HepG2 (cell line): Measurements from ENCODE around the gene MAP3K8. TPM values are rescaled to one million over a fixed set of nuclear protein-coding genes. Genes with fewer than 3 reads are reported as not detected.

Source experiments
- ATRX ChIP-seq: sonication (generic); formaldehyde crosslinking; IDR thresholded peaks from 2 replicates; pipeline ENCODE4 v1.4.0; 2020; ENCODE audit warnings: missing genetic modification reagents, borderline replicate concordance
- HNF1B ChIP-seq: sonication (generic); formaldehyde crosslinking; IDR thresholded peaks from 2 replicates; pipeline ENCODE4 v1.5.1; 2020; ENCODE audit warnings: mild to moderate bottlenecking, moderate library complexity, missing genetic modification reagents
- HNRNPUL1 ChIP-seq: fragments of 200-400 bp; formaldehyde crosslinking; IDR thresholded peaks from 2 replicates; pipeline ENCODE4 v1.6.1; 2017; ENCODE audit warnings: low read depth, mild to moderate bottlenecking, low read length, moderate library complexity
- KMT2A ChIP-seq: sonication (generic); formaldehyde crosslinking; IDR thresholded peaks from 2 replicates; pipeline ENCODE4 v1.4.0; 2020; ENCODE audit warnings: missing genetic modification reagents
- MXD4 ChIP-seq: IDR thresholded peaks from 2 replicates; pipeline ENCODE4 v1.6.1; 2016; ENCODE audit warnings: mild to moderate bottlenecking, missing biosample characterization, missing genetic modification reagents
- PITX1 ChIP-seq: sonication (generic); formaldehyde crosslinking; IDR thresholded peaks from 2 replicates; pipeline ENCODE4 v1.5.1; 2020; ENCODE audit warnings: mild to moderate bottlenecking, missing genetic modification reagents
- SOX6 ChIP-seq, 2 experiments: fragments of 450-650 bp in 1 of 2; sonication (generic) in 1 of 2; formaldehyde crosslinking in 1 of 2; IDR thresholded peaks; 2 replicates each; pipeline versions ENCODE4 v1.4.0 to v1.6.1; 2017 to 2020; ENCODE audit warnings: antibody characterized with exemption in 1 of 2, mild to moderate bottlenecking in 1 of 2, missing genetic modification reagents in 1 of 2
- THAP9 ChIP-seq: sonication (generic); formaldehyde crosslinking; IDR thresholded peaks from 2 replicates; pipeline ENCODE4; 2020; ENCODE audit warnings: missing genetic modification reagents, mild to moderate bottlenecking, borderline replicate concordance
- U2AF2 ChIP-seq: fragments of 200-400 bp; formaldehyde crosslinking; IDR thresholded peaks from 2 replicates; pipeline ENCODE4 v1.6.1; 2017; ENCODE audit warnings: low read depth, mild to moderate bottlenecking, low read length
- ZBTB1 ChIP-seq: sonication (generic); formaldehyde crosslinking; IDR thresholded peaks from 2 replicates; pipeline ENCODE4 v1.4.0; 2020; ENCODE audit warnings: missing genetic modification reagents, borderline replicate concordance
- ZBTB25 ChIP-seq: IDR thresholded peaks from 2 replicates; pipeline ENCODE4 v1.6.1; 2018; ENCODE audit warnings: missing genetic modification reagents
- ZKSCAN8 ChIP-seq: IDR thresholded peaks from 2 replicates; pipeline ENCODE4 v1.6.1; 2016; ENCODE audit warnings: borderline replicate concordance, missing genetic modification reagents, missing compliant biosample characterization
- ZNF136 ChIP-seq: sonication (generic); formaldehyde crosslinking; IDR thresholded peaks from 2 replicates; pipeline ENCODE4 v1.8.1; 2022; ENCODE audit warnings: low read depth, mild to moderate bottlenecking, moderate library complexity, missing genetic modification reagents
- ZNF34 ChIP-seq: sonication (generic); formaldehyde crosslinking; IDR thresholded peaks from 2 replicates; pipeline ENCODE4 v1.4.0; 2020; ENCODE audit warnings: mild to moderate bottlenecking, missing genetic modification reagents, borderline replicate concordance
- ZNF484 ChIP-seq: sonication (generic); formaldehyde crosslinking; IDR thresholded peaks from 2 replicates; pipeline ENCODE4 v1.5.1; 2020; ENCODE audit warnings: mild to moderate bottlenecking, low read depth, missing genetic modification reagents, borderline replicate concordance
- ZNF713 ChIP-seq: sonication (generic); formaldehyde crosslinking; IDR thresholded peaks from 2 replicates; pipeline ENCODE4 v1.4.0; 2020; ENCODE audit warnings: mild to moderate bottlenecking, missing genetic modification reagents
- polyA plus RNA-seq, 8 experiments: library from polyadenylated mRNA; depleted of rRNA in 3 of 8; stranded (reverse) in 7 of 8; unstranded in 1 of 8; fragments of >200 nt; fragmentation: Illumina TruSeq in 4 of 8; extraction: Trizol in 4 of 8; gene quantifications; 2 replicates each; pipeline versions ENCODE4 v1.2.1 to v1.2.3, GENCODE V29; 2011 to 2016; ENCODE audit warnings: low read depth in 4 of 8, missing spikeins in 1 of 8, mixed read lengths in 1 of 8; ENCODE audit not compliant: insufficient read depth in 1 of 8
- total RNA-seq, 5 experiments: library from RNA; depleted of rRNA; stranded (reverse); fragments of >200 nt; fragmentation: Illumina TruSeq; extraction: Trizol; gene quantifications; 2 replicates each; pipeline ENCODE4 v1.2.3, GENCODE V29; 2016; ENCODE audit warnings: low read depth in 1 of 5

MAP3K8 gene
- total and polyA plus RNA-seq, 2 of the 13 experiments (the other 11 are each of a cell fraction or from before 2014, with no cell fraction given): 19.3 to 37.9 TPM

GRCh38 chr10:30503700-30504266 is 69.8 kb downstream of the MAP3K8 start (continued):
- TF ChIP-seq ZBTB25 (CRISPR knock-in tag) (no peak), SOX6 (IDR thresholded peaks at IDR 0.05) (no peak), SOX6 (CRISPR knock-in tag; IDR thresholded peaks at IDR 0.05) (peak; percentile 64), ATRX (CRISPR knock-in tag) (no peak), ZNF713 (CRISPR knock-in tag) (no peak), ZNF484 (CRISPR knock-in tag) (no peak), ZKSCAN8 (CRISPR knock-in tag) (no peak), HNRNPUL1 (no peak), THAP9 (CRISPR knock-in tag) (no peak), ZBTB1 (CRISPR knock-in tag) (no peak), MXD4 (CRISPR knock-in tag) (no peak), PITX1 (CRISPR knock-in tag) (no peak), KMT2A (CRISPR knock-in tag) (no peak), ZNF34 (CRISPR knock-in tag) (no peak), ZNF136 (CRISPR knock-in tag) (no peak), HNF1B (CRISPR knock-in tag) (peak; percentile 54; the same call in 1 of the 2 replicates), U2AF2 (no peak)
- TF ChIP-seq, all 625 proteins: peak for 29
